ENCODE measurements around the gene B4GALT2. TPM values are rescaled to one million over a fixed set of nuclear protein-coding genes. Genes with fewer than 3 reads are reported as not detected.

B4GALT2 gene
- total and polyA plus RNA-seq, 9 of the 15 experiments (the other 6 are each of a cell fraction or from before 2014, with no cell fraction given): 1.3 to 86.8 (median 43.8) TPM

DNA sequence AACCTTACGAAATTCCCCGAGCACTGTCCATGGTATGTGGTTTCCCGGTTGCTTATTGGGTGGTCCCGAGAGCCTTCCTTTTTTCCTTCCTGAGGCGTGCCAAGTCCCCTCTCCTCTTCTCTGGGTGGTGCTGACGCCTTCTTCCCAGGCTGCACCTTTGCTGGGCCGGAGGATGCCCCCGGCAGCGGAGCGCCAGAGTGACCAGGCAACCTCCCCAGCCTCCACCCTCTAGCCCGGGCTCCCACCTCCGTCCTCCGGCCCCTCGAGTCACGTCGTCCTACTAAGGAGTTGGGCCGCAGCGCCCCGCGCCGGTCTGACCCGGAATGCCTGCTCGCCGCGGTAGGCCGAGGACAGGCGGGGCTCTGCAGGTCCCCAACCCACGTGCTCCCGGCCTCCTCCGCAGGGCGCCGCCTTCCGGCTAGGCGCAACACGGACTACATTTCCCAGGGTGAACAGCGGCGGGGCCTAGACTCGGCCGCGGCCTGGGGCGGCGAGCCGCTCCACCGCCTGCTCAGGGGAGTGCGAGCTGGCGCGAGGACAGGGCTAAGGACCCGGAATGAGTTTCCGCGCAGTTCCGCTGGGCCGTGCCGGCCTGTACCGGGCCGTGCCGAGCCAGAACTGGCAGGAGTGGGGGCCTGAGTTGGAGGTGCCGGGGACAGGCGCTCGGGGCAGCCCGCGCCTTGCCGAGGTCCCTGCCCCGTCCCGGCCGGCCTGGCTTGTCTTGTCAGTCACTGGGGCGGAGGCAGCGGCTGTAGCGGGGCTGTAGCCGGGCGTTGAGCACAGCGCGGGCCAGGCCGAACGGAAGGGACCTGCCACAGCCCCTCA is 32.6 kb upstream of the B4GALT2 start, which contains the start of gene IPO13 (continued):
- TF ChIP-seq, protein P1, sequence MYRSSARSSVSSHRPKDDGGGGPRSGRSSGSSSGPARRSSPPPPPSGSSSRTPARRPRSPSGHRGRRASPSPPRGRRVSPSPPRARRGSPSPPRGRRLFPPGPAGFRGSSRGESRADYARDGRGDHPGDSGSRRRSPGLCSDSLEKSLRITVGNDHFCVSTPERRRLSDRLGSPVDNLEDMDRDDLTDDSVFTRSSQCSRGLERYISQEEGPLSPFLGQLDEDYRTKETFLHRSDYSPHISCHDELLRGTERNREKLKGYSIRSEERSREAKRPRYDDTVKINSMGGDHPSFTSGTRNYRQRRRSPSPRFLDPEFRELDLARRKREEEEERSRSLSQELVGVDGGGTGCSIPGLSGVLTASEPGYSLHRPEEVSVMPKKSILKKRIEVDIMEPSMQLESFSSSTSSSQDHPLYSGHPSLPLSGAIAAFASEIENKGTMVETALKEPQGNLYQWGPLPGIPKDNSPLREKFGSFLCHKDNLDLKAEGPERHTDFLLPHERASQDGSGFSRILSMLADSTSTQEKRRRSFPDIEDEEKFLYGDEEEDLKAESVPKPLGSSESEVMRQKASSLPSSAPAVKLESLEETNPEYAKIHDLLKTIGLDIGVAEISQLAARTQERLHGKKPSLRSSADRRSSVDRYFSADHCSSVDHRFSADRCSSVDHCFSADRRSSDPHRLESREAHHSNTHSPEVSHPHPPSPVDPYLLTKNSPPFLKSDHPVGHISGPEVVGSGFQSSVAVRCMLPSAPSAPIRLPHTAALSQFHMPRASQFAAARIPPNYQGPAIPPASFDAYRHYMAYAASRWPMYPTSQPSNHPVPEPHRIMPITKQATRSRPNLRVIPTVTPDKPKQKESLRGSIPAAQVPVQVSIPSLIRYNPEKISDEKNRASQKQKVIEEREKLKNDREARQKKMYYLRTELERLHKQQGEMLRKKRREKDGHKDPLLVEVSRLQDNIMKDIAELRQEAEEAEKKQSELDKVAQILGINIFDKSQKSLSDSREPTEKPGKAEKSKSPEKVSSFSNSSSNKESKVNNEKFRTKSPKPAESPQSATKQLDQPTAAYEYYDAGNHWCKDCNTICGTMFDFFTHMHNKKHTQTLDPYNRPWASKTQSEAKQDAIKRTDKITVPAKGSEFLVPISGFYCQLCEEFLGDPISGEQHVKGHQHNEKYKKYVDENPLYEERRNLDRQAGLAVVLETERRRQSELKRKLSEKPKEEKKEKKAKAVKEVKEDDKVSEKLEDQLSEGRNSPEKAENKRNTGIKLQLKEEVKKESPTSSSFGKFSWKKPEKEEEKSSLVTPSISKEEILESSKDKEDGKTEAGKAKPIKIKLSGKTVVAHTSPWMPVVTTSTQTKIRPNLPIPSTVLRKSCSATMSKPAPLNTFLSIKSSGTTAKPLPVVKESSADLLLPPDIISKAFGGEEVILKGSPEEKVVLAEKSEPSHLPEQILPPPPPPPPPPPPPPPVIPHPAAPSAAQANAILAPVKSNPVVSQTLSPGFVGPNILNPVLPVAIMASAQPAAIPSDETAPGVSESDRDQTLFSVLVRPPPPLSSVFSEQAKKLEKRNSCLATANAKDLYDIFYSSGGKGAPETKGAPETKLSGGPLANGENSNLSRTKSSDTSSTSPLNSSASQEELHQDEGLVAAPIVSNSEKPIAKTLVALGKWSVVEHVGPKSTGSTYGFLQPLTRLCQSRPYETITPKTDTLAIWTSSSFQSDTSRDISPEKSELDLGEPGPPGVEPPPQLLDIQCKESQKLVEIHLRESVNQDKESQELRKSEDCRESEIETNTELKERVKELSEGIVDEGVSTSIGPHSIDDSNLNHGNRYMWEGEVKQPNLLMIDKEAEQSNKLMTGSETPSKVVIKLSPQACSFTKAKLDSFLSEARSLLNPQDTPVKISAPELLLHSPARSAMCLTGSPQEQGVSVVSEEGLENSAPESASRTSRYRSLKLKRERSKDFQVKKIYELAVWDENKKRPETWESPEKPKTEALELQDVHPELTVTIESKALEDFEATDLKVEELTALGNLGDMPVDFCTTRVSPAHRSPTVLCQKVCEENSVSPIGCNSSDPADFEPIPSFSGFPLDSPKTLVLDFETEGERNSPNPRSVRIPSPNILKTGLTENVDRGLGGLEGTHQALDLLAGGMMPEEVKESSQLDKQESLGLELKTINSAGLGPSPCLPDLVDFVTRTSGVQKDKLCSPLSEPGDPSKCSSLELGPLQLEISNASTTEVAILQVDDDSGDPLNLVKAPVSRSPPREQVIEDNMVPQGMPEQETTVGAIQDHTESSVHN (IDR thresholded peaks at IDR 0.05; ENCODE audit: borderline replicate concordance in 1 of 2, low read depth in 1 of 2): no peak
- TF ChIP-seq HNRNPH1 (optimal IDR thresholded peaks at IDR 0.05; ENCODE audit: low read depth, low read length): no peak
- TF ChIP-seq CCAR2 (IDR thresholded peaks at IDR 0.05; ENCODE audit: low read depth, low read length): no peak
- TF ChIP-seq MYC (IDR thresholded peaks at IDR 0.05; ENCODE audit: low read depth, low read length): peak; percentile 99
- TF ChIP-seq MYC (CRISPR knock-in tag; IDR thresholded peaks at IDR 0.05; ENCODE audit: borderline replicate concordance, low read depth): peak; percentile 94; the same call in 1 of the 2 replicates
- no peak for TF ChIP-seq ZBTB8A (IDR thresholded peaks at IDR 0.05; ENCODE audit: partially characterized antibody)
- peak; percentile 56; the same call in 1 of the 2 replicates for TF ChIP-seq ZBTB7A (IDR thresholded peaks at IDR 0.05; ENCODE audit: borderline replicate concordance, control insufficient read depth, low read depth, low read length)
- TF ChIP-seq, protein P2, sequence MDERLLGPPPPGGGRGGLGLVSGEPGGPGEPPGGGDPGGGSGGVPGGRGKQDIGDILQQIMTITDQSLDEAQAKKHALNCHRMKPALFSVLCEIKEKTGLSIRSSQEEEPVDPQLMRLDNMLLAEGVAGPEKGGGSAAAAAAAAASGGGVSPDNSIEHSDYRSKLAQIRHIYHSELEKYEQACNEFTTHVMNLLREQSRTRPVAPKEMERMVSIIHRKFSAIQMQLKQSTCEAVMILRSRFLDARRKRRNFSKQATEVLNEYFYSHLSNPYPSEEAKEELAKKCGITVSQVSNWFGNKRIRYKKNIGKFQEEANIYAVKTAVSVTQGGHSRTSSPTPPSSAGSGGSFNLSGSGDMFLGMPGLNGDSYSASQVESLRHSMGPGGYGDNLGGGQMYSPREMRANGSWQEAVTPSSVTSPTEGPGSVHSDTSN (CRISPR knock-in tag; IDR thresholded peaks at IDR 0.05; ENCODE audit: low read depth): peak; percentile 43; the same call in 1 of the 2 replicates
- TF ChIP-seq, protein P2 (tag; conservative IDR thresholded peaks at IDR 0.05; ENCODE audit: low read depth): peak; percentile 28; the same call in 1 of the 2 replicates
- peak; percentile 77; the same call in 1 of the 2 replicates for TF ChIP-seq GATAD2A (IDR thresholded peaks at IDR 0.05)
- TF ChIP-seq, protein P3, sequence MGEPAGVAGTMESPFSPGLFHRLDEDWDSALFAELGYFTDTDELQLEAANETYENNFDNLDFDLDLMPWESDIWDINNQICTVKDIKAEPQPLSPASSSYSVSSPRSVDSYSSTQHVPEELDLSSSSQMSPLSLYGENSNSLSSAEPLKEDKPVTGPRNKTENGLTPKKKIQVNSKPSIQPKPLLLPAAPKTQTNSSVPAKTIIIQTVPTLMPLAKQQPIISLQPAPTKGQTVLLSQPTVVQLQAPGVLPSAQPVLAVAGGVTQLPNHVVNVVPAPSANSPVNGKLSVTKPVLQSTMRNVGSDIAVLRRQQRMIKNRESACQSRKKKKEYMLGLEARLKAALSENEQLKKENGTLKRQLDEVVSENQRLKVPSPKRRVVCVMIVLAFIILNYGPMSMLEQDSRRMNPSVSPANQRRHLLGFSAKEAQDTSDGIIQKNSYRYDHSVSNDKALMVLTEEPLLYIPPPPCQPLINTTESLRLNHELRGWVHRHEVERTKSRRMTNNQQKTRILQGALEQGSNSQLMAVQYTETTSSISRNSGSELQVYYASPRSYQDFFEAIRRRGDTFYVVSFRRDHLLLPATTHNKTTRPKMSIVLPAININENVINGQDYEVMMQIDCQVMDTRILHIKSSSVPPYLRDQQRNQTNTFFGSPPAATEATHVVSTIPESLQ (CRISPR knock-in tag; IDR thresholded peaks at IDR 0.05): no peak
- no peak for TF ChIP-seq EWSR1 (IDR thresholded peaks at IDR 0.05; ENCODE audit: borderline replicate concordance, low read depth, partially characterized antibody)
- TF ChIP-seq MCM2 (IDR thresholded peaks at IDR 0.05; ENCODE audit: low read depth): no peak

All from K562 (cell line).